Myocyte (in vitro differentiated cells): ENCODE measurements around the gene PLEKHG5. TPM values are rescaled to one million over a fixed set of nuclear protein-coding genes. Genes with fewer than 3 reads are reported as not detected.

Source experiments
- DNase-seq: peaks from one replicate; pipeline ENCODE4 v3.0.0-alpha.2; 2012; ENCODE audit warnings: low read depth
- polyA plus RNA-seq: library from polyadenylated mRNA; unstranded; fragments of >200 nt; gene quantifications from one replicate; pipeline ENCODE4 v1.2.1, GENCODE V29; 2012; ENCODE audit warnings: missing spikeins
- total RNA-seq: library from RNA; depleted of rRNA; stranded (reverse); fragments of >200 nt; gene quantifications from 2 replicates; pipeline ENCODE4 v1.2.3, GENCODE V29; 2014

The PLEKHG5 gene, protein sequence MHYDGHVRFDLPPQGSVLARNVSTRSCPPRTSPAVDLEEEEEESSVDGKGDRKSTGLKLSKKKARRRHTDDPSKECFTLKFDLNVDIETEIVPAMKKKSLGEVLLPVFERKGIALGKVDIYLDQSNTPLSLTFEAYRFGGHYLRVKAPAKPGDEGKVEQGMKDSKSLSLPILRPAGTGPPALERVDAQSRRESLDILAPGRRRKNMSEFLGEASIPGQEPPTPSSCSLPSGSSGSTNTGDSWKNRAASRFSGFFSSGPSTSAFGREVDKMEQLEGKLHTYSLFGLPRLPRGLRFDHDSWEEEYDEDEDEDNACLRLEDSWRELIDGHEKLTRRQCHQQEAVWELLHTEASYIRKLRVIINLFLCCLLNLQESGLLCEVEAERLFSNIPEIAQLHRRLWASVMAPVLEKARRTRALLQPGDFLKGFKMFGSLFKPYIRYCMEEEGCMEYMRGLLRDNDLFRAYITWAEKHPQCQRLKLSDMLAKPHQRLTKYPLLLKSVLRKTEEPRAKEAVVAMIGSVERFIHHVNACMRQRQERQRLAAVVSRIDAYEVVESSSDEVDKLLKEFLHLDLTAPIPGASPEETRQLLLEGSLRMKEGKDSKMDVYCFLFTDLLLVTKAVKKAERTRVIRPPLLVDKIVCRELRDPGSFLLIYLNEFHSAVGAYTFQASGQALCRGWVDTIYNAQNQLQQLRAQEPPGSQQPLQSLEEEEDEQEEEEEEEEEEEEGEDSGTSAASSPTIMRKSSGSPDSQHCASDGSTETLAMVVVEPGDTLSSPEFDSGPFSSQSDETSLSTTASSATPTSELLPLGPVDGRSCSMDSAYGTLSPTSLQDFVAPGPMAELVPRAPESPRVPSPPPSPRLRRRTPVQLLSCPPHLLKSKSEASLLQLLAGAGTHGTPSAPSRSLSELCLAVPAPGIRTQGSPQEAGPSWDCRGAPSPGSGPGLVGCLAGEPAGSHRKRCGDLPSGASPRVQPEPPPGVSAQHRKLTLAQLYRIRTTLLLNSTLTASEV
- total RNA-seq, result 52.4 and 88.3 TPM in 2 replicates
- polyA plus RNA-seq, result 78.1 TPM

GRCh38 chr1:6491480-6491962, at the start of gene PLEKHG5:
Gene PLEKHG5 (minus strand): TSS chr1:6491667. CDS start chr1:6477571, 14,096 bp downstream.
- DNase-seq, result no peak

DNA sequence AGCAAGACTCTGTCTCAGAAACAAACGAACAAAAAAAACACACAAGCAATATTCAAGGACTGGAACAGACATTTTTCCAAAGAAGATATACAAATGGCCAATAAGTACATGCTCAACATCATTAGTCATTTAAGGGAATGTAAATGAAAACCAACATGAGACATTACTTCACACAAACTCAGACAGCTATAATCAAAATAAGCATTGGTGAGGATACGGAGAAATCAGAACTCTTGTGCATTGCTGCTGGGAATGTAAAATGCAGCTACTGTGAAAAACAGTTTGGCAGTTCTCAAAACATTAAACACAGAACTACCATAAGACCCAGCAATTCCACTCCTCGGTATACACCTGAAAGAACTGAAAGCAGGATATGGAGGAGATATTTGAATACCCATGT, 47.5 kb upstream of the PLEKHG5 start:
- no peak for DNase-seq

- no peak for DNase-seq
Measured at GRCh38 chr1:6536291-6536690, 44.8 kb upstream of the PLEKHG5 start.

DNA sequence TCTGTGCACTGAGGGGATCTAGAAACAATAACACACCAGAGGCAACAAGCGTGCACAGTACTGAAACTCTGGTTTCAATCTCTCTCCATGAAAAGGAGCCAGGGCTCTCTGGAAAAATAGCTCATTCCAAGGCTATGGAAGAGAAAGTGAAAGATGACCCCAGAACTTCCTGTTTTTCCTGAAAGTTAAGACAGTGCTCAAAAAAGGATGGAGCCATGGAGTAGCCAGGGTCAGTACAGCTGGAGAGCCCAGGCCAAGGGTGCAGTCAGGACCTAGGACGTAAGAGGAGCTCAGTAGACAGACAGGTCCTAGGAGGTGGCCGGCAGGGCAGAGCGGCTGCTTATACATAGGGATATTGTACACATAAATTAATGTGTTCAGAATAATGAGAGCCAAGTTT, 43.7 kb upstream of the PLEKHG5 start:
- DNase-seq, result no peak

- DNase-seq, result no peak
Measured at GRCh38 chr1:6534248-6534822, 42.9 kb upstream of the PLEKHG5 start.

GRCh38 chr1:6531996-6532395, 40.5 kb upstream of the PLEKHG5 start:
- no peak for DNase-seq

- no peak for DNase-seq
Measured at GRCh38 chr1:6530504-6531160, 39.2 kb upstream of the PLEKHG5 start.

GRCh38 chr1:6528492-6528891, 37.0 kb upstream of the PLEKHG5 start:
- peak; percentile 36 for DNase-seq

GRCh38 chr1:6526316-6526715, 34.8 kb upstream of the PLEKHG5 start:
- no peak for DNase-seq

DNA sequence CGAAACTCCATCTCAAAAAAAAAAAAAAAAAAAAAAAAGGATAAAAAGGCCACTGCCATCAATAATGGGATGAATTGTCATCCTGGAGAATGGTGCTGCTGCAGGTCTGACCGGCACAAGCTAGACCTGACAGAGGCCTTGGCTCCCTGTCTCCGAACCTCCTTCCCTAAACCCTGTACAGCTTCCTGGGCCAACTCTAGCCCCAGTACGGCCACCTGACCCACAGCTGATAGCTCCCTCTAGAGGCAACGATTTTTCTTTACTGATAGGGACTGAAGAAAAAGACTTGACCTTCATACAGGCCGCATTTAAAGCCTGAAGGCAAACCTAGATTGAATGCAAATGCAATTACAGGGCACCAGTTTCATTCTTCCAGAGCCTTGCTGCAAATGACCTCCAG, 32.1 kb upstream of the PLEKHG5 start:
- DNase-seq, result peak; percentile 67

- DNase-seq, result no peak
Measured at GRCh38 chr1:6521536-6521935, 30.1 kb upstream of the PLEKHG5 start.

- peak; percentile 77 for DNase-seq
Measured at GRCh38 chr1:6519935-6520671, 28.6 kb upstream of the PLEKHG5 start.

- peak; percentile 69 for DNase-seq
Measured at GRCh38 chr1:6519491-6519934, 28.0 kb upstream of the PLEKHG5 start.

GRCh38 chr1:6517435-6517851, 26.0 kb upstream of the PLEKHG5 start:
- DNase-seq, result peak; percentile 79

DNA sequence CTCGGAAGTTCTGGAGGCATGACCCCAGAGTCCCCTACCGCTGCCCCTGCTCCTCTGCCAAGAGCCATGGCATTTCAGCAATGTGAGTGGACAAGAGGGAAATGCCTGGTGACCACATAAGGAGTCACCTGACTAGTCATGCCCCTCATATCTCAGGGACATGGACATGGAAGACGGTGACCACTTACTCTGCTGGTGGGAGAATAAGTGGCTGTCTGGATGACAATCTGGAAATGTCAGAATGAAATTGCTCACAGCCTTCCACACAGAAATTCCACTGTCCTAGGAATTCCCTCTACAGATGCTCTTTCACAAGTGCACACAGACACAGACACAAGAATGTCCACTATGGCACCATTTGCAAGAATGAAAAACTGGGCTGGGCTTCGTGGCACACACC, 24.3 kb upstream of the PLEKHG5 start:
- DNase-seq, result peak; percentile 90

DNA sequence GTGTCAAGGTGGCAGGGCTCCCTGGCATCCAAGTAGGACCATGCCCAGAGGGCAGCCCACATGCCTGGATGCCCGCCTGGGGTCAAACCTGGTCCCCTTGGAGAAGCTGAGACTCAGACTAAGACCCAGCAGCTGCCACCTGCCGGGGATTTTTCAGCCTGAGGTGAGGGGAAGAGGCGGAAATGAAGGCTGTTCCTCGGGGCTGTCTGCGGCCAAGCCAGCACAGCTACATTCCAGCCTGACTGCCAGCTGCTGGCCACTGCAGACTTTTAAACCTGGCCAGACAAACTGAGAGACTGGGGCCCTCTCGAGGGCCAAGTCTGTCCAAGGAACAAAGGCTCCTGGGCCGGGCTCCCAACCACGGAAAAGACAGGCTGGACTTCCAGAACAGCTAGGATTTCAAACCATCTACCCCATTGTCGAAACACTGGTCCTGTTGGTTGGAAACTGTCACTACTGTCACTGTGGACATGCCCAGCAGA, 21.9 kb upstream of the PLEKHG5 start:
- peak; percentile 88 for DNase-seq

GRCh38 chr1:6512908-6513280, 21.4 kb upstream of the PLEKHG5 start:
- no peak for DNase-seq

DNA sequence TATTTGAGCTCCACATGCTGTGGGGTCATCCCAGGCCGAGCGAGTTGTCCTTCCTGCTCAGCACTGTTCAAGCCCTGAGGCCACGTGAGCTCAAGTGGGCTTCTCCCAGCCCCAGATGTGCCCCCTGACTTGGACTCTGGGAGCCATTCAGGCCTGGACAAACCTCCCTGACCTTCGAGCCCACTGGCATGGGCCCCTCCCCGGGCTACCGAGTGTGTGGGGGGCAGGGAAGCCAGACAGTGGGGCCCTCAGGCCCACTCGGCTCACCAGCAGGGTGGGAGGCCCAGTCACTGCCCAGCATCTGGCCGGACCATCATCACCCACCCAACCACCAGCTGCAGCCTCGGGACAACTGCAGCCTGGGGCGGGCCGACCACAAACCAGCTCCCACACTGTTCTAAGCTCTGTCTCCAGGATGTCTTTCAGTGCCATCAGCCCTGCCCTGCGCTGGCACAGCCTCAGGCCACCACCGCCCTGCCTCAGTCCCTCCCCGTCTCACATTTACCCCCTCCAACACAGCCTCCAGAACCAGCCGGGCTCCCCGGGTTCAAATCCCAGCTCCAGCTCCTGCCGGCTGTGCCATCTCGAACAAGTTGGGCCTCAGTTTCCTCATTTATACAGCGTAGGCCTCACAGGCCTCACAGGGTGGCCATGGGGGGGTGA, 20.9 kb upstream of the PLEKHG5 start:
- peak; percentile 96 for DNase-seq

- no peak for DNase-seq
Measured at GRCh38 chr1:6511561-6512244, 20.2 kb upstream of the PLEKHG5 start.
